HEK293 (cell line): ENCODE data around the gene OVOL2.

ENCODE experiments used
- CTCF ChIP-seq: fragments of 450-650 bp; formaldehyde crosslinking; IDR thresholded peaks from 2 replicates; pipeline ENCODE4 v1.5.1; 2016; ENCODE audit warnings: missing biosample characterization, missing genetic modification characterization
- ZNF146 ChIP-seq: fragments of 450-650 bp; formaldehyde crosslinking; IDR thresholded peaks from 2 replicates; pipeline ENCODE4 v1.5.1; 2016; ENCODE audit warnings: missing biosample characterization, missing genetic modification characterization
- ZNF223 ChIP-seq: fragments of 450-650 bp; formaldehyde crosslinking; IDR thresholded peaks from 2 replicates; pipeline ENCODE4 v1.5.1; 2016; ENCODE audit warnings: missing biosample characterization, missing genetic modification characterization
- ZNF292 ChIP-seq: fragments of 450-650 bp; formaldehyde crosslinking; IDR thresholded peaks from 2 replicates; pipeline ENCODE4 v1.5.1; 2016; ENCODE audit warnings: low read depth, missing biosample characterization, missing genetic modification characterization, borderline replicate concordance
- ZNF394 ChIP-seq: fragments of 450-650 bp; formaldehyde crosslinking; IDR thresholded peaks from 2 replicates; pipeline ENCODE4 v1.5.1; 2016; ENCODE audit warnings: missing biosample characterization, missing genetic modification characterization, mild to moderate bottlenecking, moderate library complexity, borderline replicate concordance
- ZNF558 ChIP-seq: fragments of 450-650 bp; formaldehyde crosslinking; IDR thresholded peaks from 2 replicates; pipeline ENCODE4 v1.5.1; 2016; ENCODE audit warnings: missing biosample characterization, missing genetic modification characterization

- TF ChIP-seq ZNF394 (tag by site-specific recombination) = no peak
- peak; percentile 40; the same call in 1 of the 2 replicates for TF ChIP-seq CTCF (tag by site-specific recombination)
- TF ChIP-seq ZNF146 = no peak
- TF ChIP-seq ZNF558 (tag by site-specific recombination) = no peak
- no peak for TF ChIP-seq ZNF223 (tag by site-specific recombination)
- no peak for TF ChIP-seq ZNF292 (tag by site-specific recombination)
These were observed 32.3 kb upstream of the OVOL2 start for GRCh38 chr20:18090044-18090443.
